K562 (cell line): Measurements from ENCODE around the gene ETV7. TPM values are rescaled to one million over a fixed set of nuclear protein-coding genes. Genes with fewer than 3 reads are reported as not detected.

ENCODE experiments used
- ATAC-seq: fragments of 200-7000 bp; cut with Tn5 transposase; 3 replicates; pipeline ENCODE4 v1.9.1; 2020; ENCODE audit warnings: moderate library complexity
- BruUV-seq: library from RNA; stranded (reverse); fragments of 400-500 nt; replicated peaks from 2 replicates; lab custom pipeline; 2021; lab: Mats Ljungman, UMichigan
- CTCF ChIA-PET: fragments of 300-600 bp; formaldehyde crosslinking; extraction: SDS; loops from one replicate; lab custom pipeline; 2021; ENCODE audit warnings: low intra/inter-chr PET ratio; lab: Yijun Ruan, JAX
- POLR2A ChIA-PET: fragments of 300-600, 350-650 bp; sonication (Branson Sonifier 250); formaldehyde crosslinking; extraction: SDS; loops from one replicate; lab custom pipeline; 2021; ENCODE audit warnings: antibody characterized with exemption, inconsistent platforms; lab: Yijun Ruan, JAX
- DNase-seq, 4 experiments: peaks; one replicate each; pipeline versions ENCODE4 v3.0.0 to v3.0.0-alpha.2; 2011 to 2018; ENCODE audit warnings: low spot score in 3 of 4, mixed read lengths in 3 of 4; ENCODE audit errors: extremely low read depth in 1 of 4
- FAIRE-seq: peaks from 2 replicates; lab custom pipeline; 2011; peaks lifted over from hg19 to GRCh38; lab: Jason Lieb, UNC
- H2AFZ ChIP-seq: 2 replicates; pipeline ENCODE4 v1.6.0; 2011; ENCODE audit warnings: low read depth, low read length, control low read depth, inconsistent platforms
- H3K27ac ChIP-seq: fragments of 200-600 bp; 3 replicates; pipeline ENCODE4 v1.8.0; 2011; ENCODE audit warnings: low read depth, mild to moderate bottlenecking, control low read depth, inconsistent platforms, low read length, moderate library complexity, mixed read lengths; ENCODE audit errors: extremely low read depth
- H3K27me3 ChIP-seq, 2 experiments: fragments of 300-600 bp in 1 of 2; 2 replicates in 1 of 2; 3 replicates in 1 of 2; pipeline versions ENCODE4 v1.6.0 to v1.8.0; 2011; ENCODE audit warnings: inconsistent platforms in 2 of 2, low read length in 2 of 2, mild to moderate bottlenecking in 1 of 2, mixed read lengths in 1 of 2, moderate library complexity in 1 of 2; ENCODE audit not compliant: control insufficient read depth in 2 of 2, insufficient read depth in 2 of 2
- H3K36me3 ChIP-seq: fragments of 300-600 bp; 3 replicates; pipeline ENCODE4 v1.8.0; 2011; ENCODE audit warnings: mild to moderate bottlenecking, low read length, inconsistent platforms; ENCODE audit not compliant: control insufficient read depth, insufficient read depth
- H3K4me1 ChIP-seq, 2 experiments: fragments of 200-600 bp in 1 of 2; replicated peaks in 1 of 2; 2 replicates in 1 of 2; 3 replicates in 1 of 2; pipeline versions ENCODE4 v1.5.1 to v1.8.0; 2011; ENCODE audit warnings: inconsistent platforms in 2 of 2, low read length in 2 of 2, mild to moderate bottlenecking in 1 of 2, mixed read lengths in 1 of 2, moderate library complexity in 1 of 2; ENCODE audit not compliant: control insufficient read depth in 2 of 2, insufficient read depth in 2 of 2
- H3K4me2 ChIP-seq: 2 replicates; pipeline ENCODE4 v1.6.1; 2011; ENCODE audit warnings: low read length, control low read depth, inconsistent platforms, mixed read lengths; ENCODE audit not compliant: insufficient read depth
- H3K4me3 ChIP-seq: fragments of 200-600 bp; sonication (generic), shearing (Covaris generic); 2 replicates; pipeline ENCODE4 v1.5.1; 2016; ENCODE audit warnings: control low read depth, inconsistent platforms
- H3K79me2 ChIP-seq: fragments of 200-600 bp; 3 replicates; pipeline ENCODE4 v1.8.0; 2011; ENCODE audit warnings: low read length, inconsistent platforms; ENCODE audit not compliant: control insufficient read depth, insufficient read depth
- H3K9ac ChIP-seq, 2 experiments: 2 replicates each; pipeline versions ENCODE4 v1.6.0 to v1.6.1; 2011; ENCODE audit warnings: low read depth in 2 of 2, low read length in 2 of 2, control low read depth in 1 of 2, inconsistent platforms in 1 of 2, mild to moderate bottlenecking in 1 of 2, mixed read lengths in 1 of 2; ENCODE audit not compliant: insufficient read depth in 1 of 2
- H3K9me1 ChIP-seq: one replicate; pipeline ENCODE4 v1.6.0; 2011; ENCODE audit warnings: inconsistent platforms, mild to moderate bottlenecking, low read length, moderate library complexity; ENCODE audit not compliant: control insufficient read depth, insufficient read depth
- H3K9me3 ChIP-seq: replicated peaks from 2 replicates; pipeline ENCODE4 v1.5.1; 2011; ENCODE audit warnings: low read depth, low read length, inconsistent platforms; ENCODE audit not compliant: control insufficient read depth, insufficient read depth
- H4K20me1 ChIP-seq: replicated peaks from 2 replicates; pipeline ENCODE4 v1.6.1; 2011; ENCODE audit warnings: low read length, inconsistent platforms, mixed read lengths; ENCODE audit not compliant: control insufficient read depth, insufficient read depth
- CCNT2 ChIP-seq: IDR thresholded peaks from 2 replicates; pipeline ENCODE4 v1.6.1; 2011; ENCODE audit warnings: borderline replicate concordance, low read depth, mild to moderate bottlenecking, moderate library complexity, mixed read lengths, low read length; ENCODE audit not compliant: insufficient read length; ENCODE audit errors: extremely low read depth
- ETV5 ChIP-seq: sonication (generic); formaldehyde crosslinking; IDR thresholded peaks from 2 replicates; pipeline ENCODE4 v1.4.0; 2020; ENCODE audit warnings: low read depth, mild to moderate bottlenecking, missing genetic modification reagents
- EZH2 ChIP-seq: IDR thresholded peaks from 2 replicates; pipeline ENCODE4 v1.6.1; 2012; ENCODE audit warnings: low read depth, mild to moderate bottlenecking, inconsistent platforms, low read length, borderline replicate concordance
- MCM2 ChIP-seq: fragments of 450-650 bp; IDR thresholded peaks from 2 replicates; pipeline ENCODE4 v1.6.1; 2017; ENCODE audit warnings: low read depth, mild to moderate bottlenecking
- NCOA6 ChIP-seq: fragments of 450-650 bp; IDR thresholded peaks from 2 replicates; pipeline ENCODE4 v1.6.1; 2017; ENCODE audit warnings: mild to moderate bottlenecking
- OTX1 ChIP-seq: fragments of 450-650 bp; formaldehyde crosslinking; IDR thresholded peaks from 2 replicates; pipeline ENCODE4 v1.4.0; 2022; ENCODE audit warnings: mild to moderate bottlenecking
- PTBP1 ChIP-seq: fragments of 200-400 bp; formaldehyde crosslinking; IDR thresholded peaks from 2 replicates; pipeline ENCODE4 v1.6.1; 2017; ENCODE audit warnings: low read depth, low read length
- RBM34 ChIP-seq: fragments of 200-400 bp; formaldehyde crosslinking; IDR thresholded peaks from 2 replicates; pipeline ENCODE4 v1.6.1; 2018; ENCODE audit warnings: low read length, borderline replicate concordance; ENCODE audit not compliant: insufficient read depth
- SMARCA5 ChIP-seq: fragments of 450-650 bp; IDR thresholded peaks from 2 replicates; pipeline ENCODE4 v1.6.1; 2016
- TEAD1 ChIP-seq, 2 experiments: fragments of 450-650 bp in 1 of 2; sonication (generic) in 1 of 2; formaldehyde crosslinking; IDR thresholded peaks; 2 replicates each; pipeline versions ENCODE4 v1.4.0 to v1.8.0; 2020 to 2022; ENCODE audit warnings: mild to moderate bottlenecking in 2 of 2, missing genetic modification reagents in 1 of 2
- ZNF175 ChIP-seq: fragments of 200-800 bp; sonication (Bioruptor generic); IDR thresholded peaks from 2 replicates; pipeline ENCODE4 v1.6.1; 2016; ENCODE audit warnings: low read depth, mild to moderate bottlenecking, missing genetic modification characterization, missing compliant biosample characterization
- WGBS: fragments of 100-300 bp; shearing (Covaris generic); methylation state at CpG from one replicate; pipeline ENCODE4 v1.1.6; 2016; ENCODE audit warnings: low coverage, mixed read lengths; ENCODE audit not compliant: insufficient coverage; ENCODE audit errors: missing lambda C conversion rate; 5-methylcytosine and 5-hydroxymethylcytosine counted together
- in situ Hi-C: fragments of 300-500 bp; cut with MboI; formaldehyde crosslinking; loops from 4 replicates; pipeline ENCODE4 v1.15.0; 2018; ENCODE audit warnings: inconsistent platforms, mixed read lengths
- intact Hi-C: fragments of 100-400 bp; cut with micrococcal nuclease; formaldehyde crosslinking; loops from 2 replicates; pipeline ENCODE4 v1.14.2; 2022
- polyA plus RNA-seq, 8 experiments: library from polyadenylated mRNA; depleted of rRNA in 4 of 8; stranded (reverse) in 5 of 8; unstranded in 3 of 8; fragments of >200 nt; fragmentation: Nextera tagmentation in 2 of 8; fragmentation: Illumina TruSeq in 1 of 8; extraction: Ambion mirVana in 2 of 8; extraction: Trizol in 1 of 8; gene quantifications; 2 replicates each; pipeline versions ENCODE4 v1.2.1 to v1.2.3, GENCODE V29; 2011 to 2014; ENCODE audit warnings: inconsistent platforms in 1 of 8, missing spikeins in 1 of 8
- total RNA-seq, 7 experiments: library from RNA; depleted of rRNA in 6 of 7; stranded (reverse); fragments of >200 nt in 6 of 7; fragmentation: Illumina TruSeq in 2 of 7; extraction: Trizol in 2 of 7; gene quantifications; 2 replicates each; pipeline versions ENCODE4 v1.2.1 to v1.2.3, GENCODE V29; 2011 to 2021; ENCODE audit warnings: low replicate concordance in 1 of 7
- TF ChIP-seq, protein P1 (sequence below): fragments of 450-650 bp; formaldehyde crosslinking; conservative IDR thresholded peaks from 2 replicates; pipeline ENCODE4 v1.4.0; 2022; ENCODE audit warnings: mild to moderate bottlenecking, missing genetic modification characterization
- TF ChIP-seq, protein P2 (sequence below): IDR thresholded peaks from 2 replicates; pipeline ENCODE4 v1.6.1; 2016; ENCODE audit warnings: missing genetic modification characterization, missing compliant biosample characterization
- TF ChIP-seq, protein P3 (sequence below): fragments of 450-650 bp; formaldehyde crosslinking; IDR thresholded peaks from 2 replicates; pipeline ENCODE4 v1.4.0; 2022; ENCODE audit warnings: missing genetic modification characterization

ETV7 gene
- total and polyA plus RNA-seq, 9 of the 15 experiments (the other 6 are each of a cell fraction or from before 2014, with no cell fraction given) = 0.07 to 0.22 (median 0.14) TPM; not detected in 3

DNA sequence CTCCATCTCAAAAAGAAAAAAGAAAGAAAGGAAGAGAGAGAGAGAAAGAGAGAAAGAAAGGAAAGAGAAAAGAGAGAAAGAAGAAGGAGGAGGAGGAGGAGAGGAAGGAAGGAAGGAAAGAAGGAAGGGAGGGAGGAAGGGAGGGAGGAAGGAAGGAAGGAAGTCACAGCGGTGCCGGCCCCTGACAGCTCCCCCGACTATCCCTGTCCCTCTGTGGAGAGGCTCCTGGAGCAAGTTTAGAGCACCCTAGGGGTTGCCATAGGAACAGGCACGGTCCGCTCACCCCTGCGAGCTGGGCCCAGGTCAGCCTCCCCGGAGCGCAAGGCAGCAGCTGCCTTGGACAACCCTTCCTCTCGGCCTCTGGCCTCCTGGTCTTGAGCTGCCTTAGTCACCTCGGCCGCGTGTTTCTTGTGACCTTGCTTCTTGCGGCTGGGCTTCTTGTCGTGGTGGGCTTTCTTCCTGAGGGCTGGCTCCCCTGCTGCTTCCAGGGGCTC is 57.6 kb downstream of the ETV7 start:
- Histone ChIP-seq H3K9me1 (no peaks in the 10 kb centered on the region), H3K4me2 (no peak overlapping the region), H3K4me3 (no peak overlapping the region), H2AFZ (no peak overlapping the region), H3K9me3 (no peaks in the 10 kb centered on the region), H4K20me1 (peaks cover 5% of the 10 kb centered on the region; the same call in 1 of the 2 replicates), H3K9ac (peak overlapping the region in 1 of 2 experiments; percentile 46; a peak in 1 of 4 replicates), H3K4me1 (peaks cover 0 to 8% of the 10 kb centered on the region in 2 experiments; a peak in 3 of 5 replicates), H3K27ac (no peak overlapping the region), H3K27me3 (peaks cover 66 to 93% of the 10 kb centered on the region in 2 experiments), H3K79me2 (no peaks in the 10 kb centered on the region), H3K36me3 (no peaks in the 10 kb centered on the region)
- POLR2A ChIA-PET = interaction anchor here (0.6 to 1.4 kb wide), 5 partner anchors 8 to 862 kb away, joined by 3 to 5 read pairs (median 3); partner anchors contain the start of gene RPL10A
- in situ Hi-C loops (no loop called here), intact Hi-C loops (no loop called here)
- FAIRE-seq (no peak), DNase-seq (peak in 2 of 4 experiments; percentile 28 to 43), ATAC-seq (peak; percentile 77)
- CTCF ChIA-PET = no interaction called here
- BruUV-seq = no TSS peak
- WGBS = 13% methylated on average over 14 of the region's 14 CpGs
- TF ChIP-seq EZH2 = 0 out of 2 replicates have a peak, but pooled peaks have one; percentile 55
- TF ChIP-seq, protein P1, sequence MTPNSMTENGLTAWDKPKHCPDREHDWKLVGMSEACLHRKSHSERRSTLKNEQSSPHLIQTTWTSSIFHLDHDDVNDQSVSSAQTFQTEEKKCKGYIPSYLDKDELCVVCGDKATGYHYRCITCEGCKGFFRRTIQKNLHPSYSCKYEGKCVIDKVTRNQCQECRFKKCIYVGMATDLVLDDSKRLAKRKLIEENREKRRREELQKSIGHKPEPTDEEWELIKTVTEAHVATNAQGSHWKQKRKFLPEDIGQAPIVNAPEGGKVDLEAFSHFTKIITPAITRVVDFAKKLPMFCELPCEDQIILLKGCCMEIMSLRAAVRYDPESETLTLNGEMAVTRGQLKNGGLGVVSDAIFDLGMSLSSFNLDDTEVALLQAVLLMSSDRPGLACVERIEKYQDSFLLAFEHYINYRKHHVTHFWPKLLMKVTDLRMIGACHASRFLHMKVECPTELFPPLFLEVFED (CRISPR knock-in tag) = 0 out of 2 replicates have a peak, but pooled peaks have one; percentile 26
- TF ChIP-seq ETV5 (CRISPR knock-in tag) = no peak
- no peak for TF ChIP-seq RBM34
- no peak for TF ChIP-seq NCOA6
- no peak for TF ChIP-seq CCNT2
- TF ChIP-seq, protein P2, sequence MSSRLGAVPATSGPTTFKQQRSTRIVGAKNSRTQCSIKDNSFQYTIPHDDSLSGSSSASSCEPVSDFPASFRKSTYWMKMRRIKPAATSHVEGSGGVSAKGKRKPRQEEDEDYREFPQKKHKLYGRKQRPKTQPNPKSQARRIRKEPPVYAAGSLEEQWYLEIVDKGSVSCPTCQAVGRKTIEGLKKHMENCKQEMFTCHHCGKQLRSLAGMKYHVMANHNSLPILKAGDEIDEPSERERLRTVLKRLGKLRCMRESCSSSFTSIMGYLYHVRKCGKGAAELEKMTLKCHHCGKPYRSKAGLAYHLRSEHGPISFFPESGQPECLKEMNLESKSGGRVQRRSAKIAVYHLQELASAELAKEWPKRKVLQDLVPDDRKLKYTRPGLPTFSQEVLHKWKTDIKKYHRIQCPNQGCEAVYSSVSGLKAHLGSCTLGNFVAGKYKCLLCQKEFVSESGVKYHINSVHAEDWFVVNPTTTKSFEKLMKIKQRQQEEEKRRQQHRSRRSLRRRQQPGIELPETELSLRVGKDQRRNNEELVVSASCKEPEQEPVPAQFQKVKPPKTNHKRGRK = peak; percentile 95
- TF ChIP-seq SMARCA5 = no peak
- TF ChIP-seq, protein P3, sequence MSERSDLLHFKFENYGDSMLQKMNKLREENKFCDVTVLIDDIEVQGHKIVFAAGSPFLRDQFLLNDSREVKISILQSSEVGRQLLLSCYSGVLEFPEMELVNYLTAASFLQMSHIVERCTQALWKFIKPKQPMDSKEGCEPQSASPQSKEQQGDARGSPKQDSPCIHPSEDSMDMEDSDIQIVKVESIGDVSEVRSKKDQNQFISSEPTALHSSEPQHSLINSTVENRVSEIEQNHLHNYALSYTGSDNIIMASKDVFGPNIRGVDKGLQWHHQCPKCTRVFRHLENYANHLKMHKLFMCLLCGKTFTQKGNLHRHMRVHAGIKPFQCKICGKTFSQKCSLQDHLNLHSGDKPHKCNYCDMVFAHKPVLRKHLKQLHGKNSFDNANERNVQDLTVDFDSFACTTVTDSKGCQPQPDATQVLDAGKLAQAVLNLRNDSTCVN (CRISPR knock-in tag) = 0 out of 2 replicates have a peak, but pooled peaks have one; percentile 54
- no peak for TF ChIP-seq ZNF175 (CRISPR knock-in tag)
- TF ChIP-seq PTBP1 = no peak
- TF ChIP-seq MCM2 = no peak
- TF ChIP-seq TEAD1 (CRISPR knock-in tag; IDR thresholded peaks at IDR 0.05) = no peak
- 0 out of 2 replicates have a peak, but pooled peaks have one; percentile 61 for TF ChIP-seq OTX1 (CRISPR knock-in tag)
